Endometrial microvascular endothelial cells (primary cell): ENCODE data around the gene ZNF254. TPM values are rescaled to one million over a fixed set of nuclear protein-coding genes. Genes with fewer than 3 reads are reported as not detected.

Experiments
- in situ Hi-C: cut with HindIII; loops from 2 replicates; pipeline ENCODE4 v1.10.0; 2017; ENCODE audit warnings: low sequenced_read_pairs, low pct_unique_long_range_greater_than_20kb; ENCODE audit errors: inconsistent ontology term
- total RNA-seq: library from RNA; depleted of rRNA; stranded (reverse); fragments of >200 nt; gene quantifications from one replicate; pipeline ENCODE4 v1.2.3, GENCODE V29; 2015; ENCODE audit errors: inconsistent ontology term

ZNF254 gene
- total RNA-seq, 1 donor from 2014 or later, result 4.4 TPM

GRCh38 chr19:24177686-24178085, 90.7 kb downstream of the ZNF254 start:
- in situ Hi-C loops, result no loop called here

GRCh38 chr19:24178207-24178606, 91.2 kb downstream of the ZNF254 start:
- in situ Hi-C loops, result no loop called here

Other genes with a start within 250 kb of the ZNF254 start
- 3.3 TPM for gene ZNF726, start 172.3 kb upstream of the ZNF254 start, total RNA-seq